ENCODE results near the gene GPC6.

GPC6 gene

GRCh38 chr13:94325650-94326049 is 1099.0 kb downstream of the GPC6 start:
- TF ChIP-seq EZH2 (optimal IDR thresholded peaks at IDR 0.05; ENCODE audit: low read depth, low read length) (no peak), EZH2phosphoT487 (IDR thresholded peaks at IDR 0.05; ENCODE audit: low read length) (no peak)
- TF ChIP-seq, protein P1, sequence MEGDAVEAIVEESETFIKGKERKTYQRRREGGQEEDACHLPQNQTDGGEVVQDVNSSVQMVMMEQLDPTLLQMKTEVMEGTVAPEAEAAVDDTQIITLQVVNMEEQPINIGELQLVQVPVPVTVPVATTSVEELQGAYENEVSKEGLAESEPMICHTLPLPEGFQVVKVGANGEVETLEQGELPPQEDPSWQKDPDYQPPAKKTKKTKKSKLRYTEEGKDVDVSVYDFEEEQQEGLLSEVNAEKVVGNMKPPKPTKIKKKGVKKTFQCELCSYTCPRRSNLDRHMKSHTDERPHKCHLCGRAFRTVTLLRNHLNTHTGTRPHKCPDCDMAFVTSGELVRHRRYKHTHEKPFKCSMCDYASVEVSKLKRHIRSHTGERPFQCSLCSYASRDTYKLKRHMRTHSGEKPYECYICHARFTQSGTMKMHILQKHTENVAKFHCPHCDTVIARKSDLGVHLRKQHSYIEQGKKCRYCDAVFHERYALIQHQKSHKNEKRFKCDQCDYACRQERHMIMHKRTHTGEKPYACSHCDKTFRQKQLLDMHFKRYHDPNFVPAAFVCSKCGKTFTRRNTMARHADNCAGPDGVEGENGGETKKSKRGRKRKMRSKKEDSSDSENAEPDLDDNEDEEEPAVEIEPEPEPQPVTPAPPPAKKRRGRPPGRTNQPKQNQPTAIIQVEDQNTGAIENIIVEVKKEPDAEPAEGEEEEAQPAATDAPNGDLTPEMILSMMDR (IDR thresholded peaks at IDR 0.05; ENCODE audit: low read length): no peak
- Histone ChIP-seq H3K36me3 (replicated peaks; ENCODE audit: insufficient read depth, low read length) (no peaks in the 10 kb centered on the region), H3K27me3 (replicated peaks; ENCODE audit: insufficient read depth, low read length) (peaks cover 35% of the 10 kb centered on the region), H3K4me2 (ENCODE audit: low read depth, low read length) (no peak overlapping the region), H3K9me2 (replicated peaks; ENCODE audit: insufficient read depth, low read length) (no peaks in the 10 kb centered on the region), H3K4me1 (ENCODE audit: low read length) (peaks cover 14% of the 10 kb centered on the region), H3F3A (ENCODE audit: insufficient read depth, low read length) (peaks cover 12% of the 10 kb centered on the region; the same call in 1 of the 2 replicates), H3K27ac (ENCODE audit: low read length) (no peak overlapping the region), H3K9me3 (replicated peaks; ENCODE audit: insufficient read depth, low read length) (no peaks in the 10 kb centered on the region), H3K79me2 (ENCODE audit: low read length) (no peaks in the 10 kb centered on the region), H2AFZ (ENCODE audit: low read length) (no peak overlapping the region), H3K9ac (ENCODE audit: low read length) (no peak overlapping the region), H3K4me3 (ENCODE audit: low read length) (no peak overlapping the region), H4K20me1 (ENCODE audit: insufficient read depth, low read length) (no peaks in the 10 kb centered on the region)
- DNase-seq: no peak

GRCh38 chr13:94327318-94327717 is 1100.7 kb downstream of the GPC6 start:
- peak; percentile 79 for DNase-seq
- H3F3A ChIP-seq (ENCODE audit: insufficient read depth, low read length): peaks cover 12% of the 10 kb centered on the region; the same call in 1 of the 2 replicates
- H3K79me2 ChIP-seq (ENCODE audit: low read length): no peaks in the 10 kb centered on the region
- peaks cover 35% of the 10 kb centered on the region for H3K27me3 ChIP-seq (replicated peaks; ENCODE audit: insufficient read depth, low read length)
- H3K4me1 ChIP-seq (ENCODE audit: low read length): peaks cover 14% of the 10 kb centered on the region
- no peak for TF ChIP-seq EZH2 (optimal IDR thresholded peaks at IDR 0.05; ENCODE audit: low read depth, low read length)
- TF ChIP-seq, protein P1 (IDR thresholded peaks at IDR 0.05; ENCODE audit: low read length): no peak
- no peak for TF ChIP-seq EZH2phosphoT487 (IDR thresholded peaks at IDR 0.05; ENCODE audit: low read length)
- H4K20me1 ChIP-seq (ENCODE audit: insufficient read depth, low read length): no peaks in the 10 kb centered on the region
- H3K9ac ChIP-seq (ENCODE audit: low read length): no peak overlapping the region
- H2AFZ ChIP-seq (ENCODE audit: low read length): no peak overlapping the region
- H3K9me2 ChIP-seq (replicated peaks; ENCODE audit: insufficient read depth, low read length): no peaks in the 10 kb centered on the region
- H3K9me3 ChIP-seq (replicated peaks; ENCODE audit: insufficient read depth, low read length): no peaks in the 10 kb centered on the region
- peak overlapping the region; percentile 1; the same call in 1 of the 2 replicates for H3K27ac ChIP-seq (ENCODE audit: low read length)
- H3K4me3 ChIP-seq (ENCODE audit: low read length): 0 out of 2 replicates have a peak overlapping the region, but pooled peaks have one; percentile 30
- peak overlapping the region; percentile 58 for H3K4me2 ChIP-seq (ENCODE audit: low read depth, low read length)
- H3K36me3 ChIP-seq (replicated peaks; ENCODE audit: insufficient read depth, low read length): no peaks in the 10 kb centered on the region

- Histone ChIP-seq H3K9me2 (replicated peaks; ENCODE audit: insufficient read depth, low read length) (no peaks in the 10 kb centered on the region), H3K79me2 (ENCODE audit: low read length) (no peaks in the 10 kb centered on the region), H3K27me3 (replicated peaks; ENCODE audit: insufficient read depth, low read length) (peaks cover 35% of the 10 kb centered on the region), H3K9me3 (replicated peaks; ENCODE audit: insufficient read depth, low read length) (no peaks in the 10 kb centered on the region), H3K4me1 (ENCODE audit: low read length) (peaks cover 14% of the 10 kb centered on the region), H3K4me2 (ENCODE audit: low read depth, low read length) (peak overlapping the region; percentile 58; the same call in 1 of the 2 replicates), H3F3A (ENCODE audit: insufficient read depth, low read length) (peaks cover 12% of the 10 kb centered on the region; the same call in 1 of the 2 replicates), H4K20me1 (ENCODE audit: insufficient read depth, low read length) (no peaks in the 10 kb centered on the region), H3K9ac (ENCODE audit: low read length) (no peak overlapping the region), H2AFZ (ENCODE audit: low read length) (no peak overlapping the region), H3K4me3 (ENCODE audit: low read length) (no peak overlapping the region), H3K36me3 (replicated peaks; ENCODE audit: insufficient read depth, low read length) (no peaks in the 10 kb centered on the region), H3K27ac (ENCODE audit: low read length) (no peak overlapping the region)
- TF ChIP-seq EZH2phosphoT487 (IDR thresholded peaks at IDR 0.05; ENCODE audit: low read length): no peak
- no peak for TF ChIP-seq EZH2 (optimal IDR thresholded peaks at IDR 0.05; ENCODE audit: low read depth, low read length)
- TF ChIP-seq, protein P1 (IDR thresholded peaks at IDR 0.05; ENCODE audit: low read length): no peak
- no peak for DNase-seq
Measured at GRCh38 chr13:94328381-94329041, 1101.9 kb downstream of the GPC6 start.
